Measurements from ENCODE around the gene ANXA9.

DNA sequence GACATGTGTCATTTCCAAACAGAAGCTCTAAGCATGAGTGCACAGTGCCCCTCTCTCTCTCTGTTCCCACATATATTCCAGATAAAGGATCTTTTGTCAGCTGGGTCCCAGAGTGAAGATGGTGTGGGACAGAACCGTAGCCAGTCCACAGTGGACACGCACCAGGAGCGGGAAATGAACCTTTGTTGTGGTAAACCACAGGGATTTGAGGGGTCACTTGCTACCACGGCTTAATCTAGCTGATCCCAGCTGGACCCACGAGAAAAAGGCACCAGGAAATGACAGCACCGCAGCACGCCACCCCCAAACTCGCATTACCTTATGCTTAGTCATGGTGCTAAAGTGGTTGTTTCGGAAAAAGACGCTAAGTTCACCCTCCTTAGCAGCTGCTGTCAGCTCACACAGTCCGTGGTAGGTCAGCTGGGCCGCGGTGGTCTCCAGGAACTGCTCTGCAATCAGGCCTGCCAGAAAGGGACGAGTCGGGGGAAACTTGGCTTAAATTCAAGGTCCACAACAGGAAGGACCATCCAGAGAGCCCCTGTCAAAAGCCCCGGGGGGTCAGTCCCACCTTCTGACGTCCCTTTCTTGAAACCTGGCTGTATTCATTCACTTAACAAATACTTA lies 17.1 kb downstream of the ANXA9 start:
- no peak for TF ChIP-seq CTCF (conservative IDR thresholded peaks at IDR 0.05; ENCODE audit: low read depth in 2 of 2)
- no peak for TF ChIP-seq EZH2 (IDR thresholded peaks at IDR 0.05; ENCODE audit: low read depth, unreplicated experiment)
- no peak for TF ChIP-seq CREB1 (CRISPR knock-in tag; IDR thresholded peaks at IDR 0.05; ENCODE audit: low read depth)
- TF ChIP-seq, protein P1, sequence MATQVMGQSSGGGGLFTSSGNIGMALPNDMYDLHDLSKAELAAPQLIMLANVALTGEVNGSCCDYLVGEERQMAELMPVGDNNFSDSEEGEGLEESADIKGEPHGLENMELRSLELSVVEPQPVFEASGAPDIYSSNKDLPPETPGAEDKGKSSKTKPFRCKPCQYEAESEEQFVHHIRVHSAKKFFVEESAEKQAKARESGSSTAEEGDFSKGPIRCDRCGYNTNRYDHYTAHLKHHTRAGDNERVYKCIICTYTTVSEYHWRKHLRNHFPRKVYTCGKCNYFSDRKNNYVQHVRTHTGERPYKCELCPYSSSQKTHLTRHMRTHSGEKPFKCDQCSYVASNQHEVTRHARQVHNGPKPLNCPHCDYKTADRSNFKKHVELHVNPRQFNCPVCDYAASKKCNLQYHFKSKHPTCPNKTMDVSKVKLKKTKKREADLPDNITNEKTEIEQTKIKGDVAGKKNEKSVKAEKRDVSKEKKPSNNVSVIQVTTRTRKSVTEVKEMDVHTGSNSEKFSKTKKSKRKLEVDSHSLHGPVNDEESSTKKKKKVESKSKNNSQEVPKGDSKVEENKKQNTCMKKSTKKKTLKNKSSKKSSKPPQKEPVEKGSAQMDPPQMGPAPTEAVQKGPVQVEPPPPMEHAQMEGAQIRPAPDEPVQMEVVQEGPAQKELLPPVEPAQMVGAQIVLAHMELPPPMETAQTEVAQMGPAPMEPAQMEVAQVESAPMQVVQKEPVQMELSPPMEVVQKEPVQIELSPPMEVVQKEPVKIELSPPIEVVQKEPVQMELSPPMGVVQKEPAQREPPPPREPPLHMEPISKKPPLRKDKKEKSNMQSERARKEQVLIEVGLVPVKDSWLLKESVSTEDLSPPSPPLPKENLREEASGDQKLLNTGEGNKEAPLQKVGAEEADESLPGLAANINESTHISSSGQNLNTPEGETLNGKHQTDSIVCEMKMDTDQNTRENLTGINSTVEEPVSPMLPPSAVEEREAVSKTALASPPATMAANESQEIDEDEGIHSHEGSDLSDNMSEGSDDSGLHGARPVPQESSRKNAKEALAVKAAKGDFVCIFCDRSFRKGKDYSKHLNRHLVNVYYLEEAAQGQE (IDR thresholded peaks at IDR 0.05; ENCODE audit: unreplicated experiment) = no peak
- no peak for TF ChIP-seq ZNF331 (CRISPR knock-in tag; IDR thresholded peaks at IDR 0.05; ENCODE audit: low read depth)
- no peak for TF ChIP-seq POLR2AphosphoS5 (IDR thresholded peaks at IDR 0.05; ENCODE audit: low read depth)
